GM19372 (cell line): Measurements from ENCODE around the gene PPP2R5B.

ENCODE experiments used
- ATAC-seq: cut with Tn5 transposase; IDR thresholded peaks from one replicate; pipeline ENCODE4 v1.9.1; 2021; ENCODE audit warnings: mild to moderate bottlenecking, low read depth, moderate library complexity; ENCODE audit not compliant: unreplicated experiment

PPP2R5B gene

DNA sequence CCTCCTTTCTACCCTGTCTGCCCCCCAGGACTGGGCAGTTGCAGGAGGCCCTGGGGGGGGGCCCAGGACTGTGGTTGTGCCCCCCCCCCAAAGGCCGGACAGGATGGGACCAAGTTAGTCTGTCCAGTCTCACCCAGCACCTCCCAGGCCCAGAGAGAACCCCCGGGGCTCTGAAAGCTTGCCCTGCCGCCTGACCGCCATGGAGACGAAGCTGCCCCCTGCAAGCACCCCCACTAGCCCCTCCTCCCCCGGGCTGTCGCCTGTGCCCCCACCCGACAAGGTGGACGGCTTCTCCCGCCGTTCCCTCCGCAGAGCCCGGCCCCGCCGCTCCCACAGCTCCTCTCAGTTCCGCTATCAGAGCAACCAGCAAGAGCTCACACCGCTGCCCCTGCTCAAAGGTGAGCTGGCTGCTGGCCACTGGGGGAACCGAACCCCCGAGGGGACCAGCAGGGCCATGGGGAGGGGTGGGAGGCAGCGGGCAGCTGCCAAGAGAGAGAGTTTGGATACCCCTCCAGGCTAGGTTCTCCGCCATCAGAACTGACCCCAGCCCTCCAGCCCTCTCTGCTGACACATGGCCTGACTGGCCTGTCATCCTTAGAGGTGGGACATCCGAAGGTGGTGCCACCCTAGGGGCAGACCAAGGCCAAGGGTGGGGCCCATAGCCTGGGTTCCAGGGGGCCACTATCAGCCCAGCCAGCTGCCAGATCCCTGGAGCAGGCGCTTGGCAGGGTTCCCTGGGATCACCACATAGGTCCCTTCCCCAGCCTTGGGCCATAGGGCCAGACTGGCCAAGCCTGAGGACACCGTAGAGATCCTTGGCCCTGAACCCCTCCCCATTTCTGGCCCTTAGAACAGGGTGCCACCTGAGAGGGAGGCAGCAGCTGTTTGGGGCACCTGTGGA, 1.3 kb downstream of the PPP2R5B start:
- ATAC-seq = no peak

DNA sequence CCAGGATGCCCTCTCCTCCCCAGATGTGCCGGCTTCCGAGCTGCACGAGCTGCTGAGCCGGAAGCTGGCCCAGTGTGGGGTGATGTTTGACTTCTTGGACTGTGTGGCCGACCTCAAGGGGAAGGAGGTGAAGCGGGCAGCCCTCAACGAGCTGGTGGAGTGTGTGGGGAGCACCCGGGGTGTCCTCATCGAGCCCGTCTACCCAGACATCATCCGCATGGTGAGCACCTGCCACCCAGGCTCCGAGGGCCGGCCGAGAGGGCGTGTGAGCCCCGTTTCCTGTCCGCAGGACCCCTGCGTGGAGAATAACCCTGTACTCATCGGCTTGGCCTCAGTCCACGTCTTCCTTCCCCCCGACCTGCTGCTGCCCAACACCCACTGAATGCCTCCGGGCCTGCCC, 2.2 kb downstream of the PPP2R5B start:
- no peak for ATAC-seq

DNA sequence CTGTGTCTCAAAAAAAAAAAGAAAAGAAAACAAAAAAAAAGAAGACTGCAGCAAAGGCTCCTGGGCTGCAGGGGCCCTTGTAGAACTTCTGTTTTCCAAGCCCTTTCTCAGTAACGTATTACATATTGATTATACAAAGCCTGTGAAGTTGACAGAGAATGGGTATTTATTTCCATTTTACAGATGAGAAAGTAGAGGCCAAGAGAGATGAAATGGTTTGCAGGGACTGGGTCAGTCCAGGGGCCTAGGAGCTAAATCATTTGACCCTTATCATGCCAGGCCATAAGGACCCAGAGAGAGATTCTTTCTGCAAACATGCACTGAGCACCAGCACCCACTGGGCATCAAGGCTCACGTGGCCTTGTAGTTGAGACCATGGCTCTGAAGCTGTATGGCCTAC, 4.5 kb downstream of the PPP2R5B start:
- no peak for ATAC-seq

DNA sequence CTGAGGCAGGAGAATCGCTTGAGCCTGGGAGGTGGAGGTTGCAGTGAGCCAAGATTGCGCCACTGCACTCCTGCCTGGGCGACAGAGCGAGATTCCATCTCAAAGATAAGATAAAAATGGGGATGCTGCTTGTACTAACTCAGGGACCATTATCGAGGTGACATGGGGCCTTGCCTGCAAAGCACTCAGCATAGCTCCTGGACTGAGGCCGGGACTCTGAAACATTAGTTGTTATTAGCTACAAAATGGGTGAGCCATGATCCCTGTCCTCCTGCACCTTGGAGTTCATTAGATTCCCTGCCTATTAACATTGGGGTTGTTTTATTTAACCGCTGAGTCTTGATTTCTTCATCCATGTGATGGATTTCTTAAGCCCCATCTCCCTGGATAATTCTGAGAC, 5.1 kb downstream of the PPP2R5B start:
- no peak for ATAC-seq

DNA sequence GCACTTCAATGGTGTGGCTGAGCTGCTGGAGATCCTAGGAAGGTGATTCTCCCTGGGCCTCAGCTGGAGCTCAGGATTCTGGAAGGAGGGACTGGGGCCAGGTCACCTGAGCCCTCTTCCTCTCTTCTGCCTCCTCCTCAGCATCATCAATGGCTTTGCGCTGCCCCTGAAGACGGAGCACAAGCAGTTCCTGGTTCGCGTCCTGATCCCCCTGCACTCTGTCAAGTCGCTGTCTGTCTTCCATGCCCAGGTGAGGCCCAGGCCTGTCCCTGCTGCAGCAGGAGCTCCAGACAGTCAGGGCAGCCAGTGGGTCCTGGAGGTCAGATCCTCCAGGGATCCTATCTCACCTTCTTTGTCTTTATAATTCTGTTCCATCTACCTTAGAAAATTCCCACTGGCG, 5.9 kb downstream of the PPP2R5B start:
- no peak for ATAC-seq

DNA sequence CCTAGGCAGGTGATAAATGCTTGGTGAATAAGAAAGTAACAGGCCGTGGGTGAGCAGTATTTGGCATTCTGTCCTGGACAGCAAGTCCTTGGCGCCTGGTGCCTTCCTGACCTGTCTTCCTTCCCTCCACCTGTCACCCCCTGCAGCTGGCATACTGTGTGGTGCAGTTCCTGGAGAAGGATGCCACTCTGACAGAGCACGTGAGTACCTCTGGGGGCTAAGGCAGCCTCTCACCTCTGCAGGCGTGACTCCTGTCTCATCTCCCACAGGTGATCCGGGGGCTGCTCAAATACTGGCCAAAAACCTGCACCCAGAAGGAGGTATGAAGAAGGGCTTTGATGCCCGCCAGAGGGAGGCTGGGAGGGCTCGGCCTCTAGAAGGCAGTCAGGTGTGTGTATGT, 6.8 kb downstream of the PPP2R5B start:
- no peak for ATAC-seq

DNA sequence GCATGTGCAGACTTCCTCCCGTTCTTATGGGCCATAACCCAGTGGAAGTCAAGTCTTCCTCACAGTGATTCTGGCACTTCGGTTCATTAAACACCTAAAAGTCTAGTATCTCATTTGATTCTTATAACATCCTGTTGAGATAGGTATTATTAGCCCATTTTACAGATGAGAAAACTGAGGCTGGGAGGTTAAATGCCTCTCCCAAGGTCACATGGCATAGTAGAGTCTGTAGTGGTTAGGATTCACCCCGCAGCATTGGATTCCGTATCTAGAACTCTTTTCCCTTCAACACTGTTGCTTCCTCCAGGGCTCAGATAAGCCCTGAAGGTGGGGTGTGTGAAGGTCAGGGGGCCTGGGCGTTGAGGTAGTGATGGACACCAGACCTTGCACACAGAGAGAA, 7.8 kb downstream of the PPP2R5B start:
- no peak for ATAC-seq

DNA sequence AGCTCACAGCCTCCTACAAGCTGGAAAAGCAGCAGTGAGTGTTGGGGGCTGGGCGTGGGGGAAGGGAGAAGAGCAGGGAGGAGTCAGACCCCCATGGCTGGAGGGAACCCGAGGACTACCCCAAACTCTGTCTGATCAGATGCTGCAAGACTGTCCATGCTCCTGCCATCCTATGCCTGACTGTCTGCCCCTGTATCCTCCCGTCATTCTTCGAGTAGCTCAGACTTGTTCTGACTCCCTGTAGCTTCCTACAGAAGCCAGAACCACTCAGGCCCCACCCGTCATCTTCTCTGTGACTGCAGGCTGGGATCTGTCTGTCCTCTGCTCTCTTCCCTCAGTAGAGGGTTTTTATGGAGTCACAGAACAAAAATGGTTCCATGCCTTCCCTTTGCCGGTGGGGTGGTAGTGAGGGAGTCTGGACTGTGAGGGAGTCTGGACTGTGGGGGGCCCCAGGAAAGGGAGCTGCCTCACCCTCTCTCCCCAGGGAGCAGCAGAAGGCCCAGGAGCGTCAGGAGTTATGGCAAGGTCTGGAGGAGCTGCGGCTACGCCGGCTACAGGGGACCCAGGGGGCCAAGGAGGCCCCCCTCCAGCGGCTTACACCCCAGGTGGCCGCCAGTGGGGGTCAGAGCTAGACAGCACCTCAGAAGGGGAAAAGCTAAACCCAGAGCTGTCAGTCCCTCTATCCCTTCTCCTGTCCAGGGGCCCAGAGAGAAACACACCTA, 8.9 kb downstream of the PPP2R5B start:
- ATAC-seq = no peak

DNA sequence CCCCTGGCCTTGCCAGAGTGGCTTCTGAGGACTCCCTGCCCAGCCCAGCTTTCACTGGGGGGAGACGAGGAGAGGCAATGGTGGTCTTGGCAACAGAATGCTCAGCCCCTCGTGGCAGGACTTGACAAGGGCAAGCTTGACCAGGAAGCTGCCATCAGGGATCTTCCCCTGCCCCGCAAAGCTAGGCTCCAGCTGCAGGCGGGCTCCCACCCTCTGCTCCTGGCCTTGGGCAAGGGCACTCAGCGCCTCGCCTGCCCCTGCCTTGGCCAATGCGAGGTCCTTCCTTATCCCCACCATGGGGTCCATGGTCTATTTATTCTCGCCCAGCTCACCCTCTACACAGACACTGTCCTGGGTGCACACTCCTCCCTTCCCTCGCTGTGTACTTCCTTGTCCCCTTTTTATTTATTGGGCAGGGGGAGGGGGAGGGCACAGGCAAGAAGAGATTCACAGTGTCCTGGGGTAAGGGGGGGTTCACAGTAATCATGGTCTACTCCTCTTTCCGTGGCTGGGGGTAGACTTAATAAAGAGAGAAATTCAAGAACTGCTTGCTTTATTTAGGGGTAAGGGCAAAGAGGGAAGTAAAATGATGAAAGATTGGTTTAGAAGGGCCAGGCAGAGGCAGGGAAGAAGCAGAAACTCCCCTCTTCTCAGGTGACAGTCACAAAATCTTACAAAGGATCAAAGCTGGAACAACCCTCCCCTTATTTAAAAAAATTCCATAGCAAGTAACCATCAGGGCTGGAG, 9.6 kb downstream of the PPP2R5B start:
- ATAC-seq = no peak

DNA sequence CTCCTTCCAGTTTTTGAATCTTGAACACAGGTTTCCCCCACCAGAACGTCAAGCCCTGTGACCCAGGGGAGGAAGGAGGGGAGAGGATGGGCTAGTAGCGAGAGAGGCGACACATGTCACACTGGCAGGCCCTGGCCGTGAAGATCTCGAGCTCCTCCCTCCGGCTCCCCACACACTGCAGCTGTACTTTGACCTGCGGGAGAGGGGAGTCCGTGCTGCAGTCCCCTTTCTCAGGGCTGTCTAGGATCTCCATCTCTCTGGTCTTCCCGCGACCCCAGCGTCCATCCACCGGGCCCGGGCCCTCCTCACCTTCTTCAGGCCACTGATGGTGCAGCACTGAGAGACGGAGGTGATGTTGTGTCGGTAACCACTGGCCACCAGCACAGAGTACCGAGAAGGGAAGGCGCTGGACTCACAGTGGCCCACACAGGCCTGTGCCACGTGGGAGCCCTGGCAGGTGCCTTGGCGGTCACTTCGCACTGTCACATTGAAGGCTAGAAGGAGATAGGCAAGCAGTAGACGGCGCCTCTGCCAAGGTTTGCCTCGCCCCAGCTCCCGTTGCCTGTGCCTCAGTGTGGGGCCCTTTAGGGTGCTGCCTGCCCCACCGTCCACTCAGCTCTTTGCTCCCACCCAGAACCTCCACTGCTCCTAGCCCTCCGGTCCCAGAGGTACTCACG, 10.3 kb downstream of the PPP2R5B start:
- no peak for ATAC-seq

DNA sequence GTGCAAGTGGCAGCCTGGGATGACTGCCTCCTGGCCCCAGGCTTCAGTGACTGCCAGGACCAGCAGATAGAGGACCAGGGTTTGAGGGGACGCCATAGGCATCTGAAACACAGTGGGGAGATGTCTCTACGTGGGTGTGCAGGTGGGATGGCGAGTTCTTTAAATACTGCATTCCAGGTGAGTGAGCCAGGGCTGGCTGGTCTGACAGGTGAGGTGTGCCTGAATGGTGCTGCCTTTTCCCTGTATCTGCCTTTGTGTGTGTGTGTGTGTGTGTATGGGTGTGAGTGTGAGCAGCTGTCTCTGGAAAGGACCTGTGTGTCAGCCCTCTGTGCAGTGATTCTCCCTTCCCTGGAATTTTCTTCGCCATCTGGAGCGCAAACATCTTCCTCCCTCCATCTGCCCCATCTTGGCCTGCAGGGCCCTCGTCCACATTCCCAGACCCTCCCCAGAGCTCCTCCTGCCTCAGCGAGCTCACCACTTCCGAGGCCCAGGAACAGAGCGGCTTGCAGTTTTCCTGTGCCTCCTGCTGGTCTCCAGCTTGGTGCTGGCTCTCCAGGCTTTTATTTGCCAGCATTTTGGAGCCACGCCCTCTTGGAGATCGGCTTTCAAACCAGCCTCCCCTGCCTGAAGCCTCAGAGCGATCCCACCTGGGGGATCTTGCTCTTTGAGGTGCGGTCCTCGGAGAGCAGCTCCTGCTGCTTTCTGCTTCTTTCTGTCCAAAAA, 11.0 kb downstream of the PPP2R5B start, which contains the start of gene GPHA2:
GPHA2 (minus strand) TSS at position 535 of the 723 bp plus-strand sequence; CDS start at position 102, 433 bp downstream.
- no peak for ATAC-seq

DNA sequence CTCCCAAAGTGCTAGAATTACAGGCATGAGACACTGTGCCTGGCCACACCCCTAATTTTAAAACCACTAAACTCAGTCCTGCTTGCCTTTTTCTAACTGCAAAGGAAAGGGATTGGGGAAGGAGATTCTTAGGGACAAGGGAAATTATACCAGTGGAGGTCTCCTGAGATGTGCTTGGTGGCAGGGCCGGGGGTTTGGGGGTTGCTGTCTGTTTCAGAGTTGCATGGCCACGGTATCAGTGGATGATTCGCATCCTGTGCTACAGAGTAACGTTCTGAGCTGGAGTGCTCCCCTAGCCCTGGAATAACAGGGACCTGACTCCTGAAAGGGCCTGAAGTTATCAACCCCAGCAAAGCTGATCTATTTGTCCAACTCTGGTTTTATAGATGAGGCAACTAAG, 12.1 kb downstream of the PPP2R5B start:
- no peak for ATAC-seq

DNA sequence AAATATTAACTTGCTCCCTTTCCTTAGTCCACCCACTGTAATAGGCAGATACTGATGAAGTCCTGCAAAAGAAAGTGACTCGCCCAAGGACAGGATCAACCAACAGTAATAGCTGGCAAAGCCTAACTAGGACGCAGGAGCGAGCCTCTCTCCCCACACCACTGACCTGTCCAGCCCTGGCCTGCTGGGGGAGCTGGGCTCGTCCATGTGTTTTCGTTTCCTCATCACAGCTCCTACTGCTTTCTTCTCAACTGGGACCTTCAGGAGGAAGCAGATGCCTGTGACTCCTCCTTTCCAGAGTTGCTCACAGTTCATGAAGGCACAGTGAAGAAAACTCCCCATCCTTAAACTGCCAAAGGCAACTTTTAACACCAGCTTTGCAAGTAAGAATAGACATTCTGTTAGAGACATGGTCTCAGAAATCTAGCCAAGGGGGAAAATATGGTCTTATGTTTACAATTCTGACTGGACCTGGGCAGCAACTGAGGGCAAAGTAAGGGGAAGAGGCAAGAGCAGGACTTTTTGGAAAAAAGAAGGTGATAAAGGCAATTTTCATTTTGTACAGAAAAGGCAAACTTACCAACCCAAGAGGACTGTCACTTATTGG, 22.8 kb downstream of the PPP2R5B start:
- no peak for ATAC-seq

DNA sequence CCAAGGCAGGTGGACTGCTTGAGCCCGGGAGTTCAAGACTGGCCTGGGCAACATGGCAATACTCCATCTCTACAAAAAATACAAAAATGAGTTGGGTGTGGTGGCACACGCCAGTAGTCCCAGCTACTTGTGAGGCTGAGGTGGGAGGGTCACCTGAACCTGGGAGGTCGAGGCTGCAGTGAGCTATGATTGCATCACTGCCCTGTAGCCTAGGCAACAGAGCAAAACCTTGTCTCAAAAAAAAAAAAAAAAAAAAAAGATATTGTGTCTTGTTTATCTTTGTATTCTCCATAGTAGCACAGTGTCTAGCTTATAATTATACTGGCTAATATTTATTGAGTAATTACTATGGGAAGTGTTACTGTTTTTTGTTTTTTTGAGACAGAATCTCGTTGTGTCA, 27.0 kb downstream of the PPP2R5B start:
- ATAC-seq = no peak

DNA sequence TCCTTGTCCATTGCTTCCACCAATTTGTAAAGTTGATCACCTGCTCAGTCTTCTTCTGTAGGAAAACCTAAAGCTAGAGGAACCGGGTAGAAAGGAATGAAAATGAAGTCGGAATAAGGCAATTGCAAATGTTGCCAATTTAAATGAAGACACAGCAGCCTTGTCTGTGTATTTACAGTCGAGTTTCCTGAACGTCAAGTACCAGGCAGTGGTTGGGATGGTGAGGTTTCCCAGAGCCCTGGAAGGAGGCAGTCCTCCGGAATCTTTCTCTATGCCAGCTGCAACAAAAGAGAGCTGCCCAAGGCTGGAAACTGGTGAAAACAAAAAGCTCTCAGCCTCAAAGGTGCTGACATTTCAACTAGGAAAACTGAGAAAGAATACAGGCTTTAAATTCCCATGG, 29.7 kb downstream of the PPP2R5B start:
- no peak for ATAC-seq

DNA sequence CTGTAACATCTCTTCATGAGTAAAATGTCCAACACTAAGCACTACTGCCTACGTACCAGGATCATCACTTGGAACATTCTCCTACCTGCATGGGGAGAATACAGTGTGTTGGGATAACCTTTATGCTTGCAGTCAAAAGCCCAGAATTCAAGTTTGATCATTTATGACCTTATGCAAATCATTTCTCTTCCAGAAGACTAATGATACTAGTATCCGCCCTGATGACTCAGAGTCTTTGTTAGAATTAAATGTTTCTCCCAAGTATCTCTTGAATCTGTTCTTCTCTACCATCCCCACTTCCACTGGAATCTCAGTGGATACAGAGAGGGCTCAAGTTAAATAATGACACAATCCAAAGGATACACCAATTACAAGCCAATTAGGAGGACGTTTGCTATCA, 35.0 kb downstream of the PPP2R5B start:
- no peak for ATAC-seq

DNA sequence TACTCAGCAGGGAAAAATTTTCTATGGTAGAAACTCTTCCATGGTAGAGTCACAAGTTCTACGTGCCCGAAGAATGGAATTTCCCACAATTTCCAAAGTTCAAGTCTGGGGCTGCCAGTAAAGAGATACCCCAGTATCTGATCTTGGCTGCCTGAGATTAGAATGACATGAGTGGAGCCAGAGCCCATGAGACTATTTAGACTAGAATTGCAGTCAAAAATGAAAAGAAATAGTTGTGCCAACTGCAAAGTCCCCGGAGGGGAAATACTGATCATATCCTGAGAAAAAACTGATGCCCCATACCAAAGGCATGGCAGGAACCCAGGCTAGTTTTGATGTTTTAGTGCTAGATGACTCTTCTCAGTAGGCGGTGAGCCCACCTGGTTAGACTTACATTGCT, 36.2 kb downstream of the PPP2R5B start:
- ATAC-seq = no peak

DNA sequence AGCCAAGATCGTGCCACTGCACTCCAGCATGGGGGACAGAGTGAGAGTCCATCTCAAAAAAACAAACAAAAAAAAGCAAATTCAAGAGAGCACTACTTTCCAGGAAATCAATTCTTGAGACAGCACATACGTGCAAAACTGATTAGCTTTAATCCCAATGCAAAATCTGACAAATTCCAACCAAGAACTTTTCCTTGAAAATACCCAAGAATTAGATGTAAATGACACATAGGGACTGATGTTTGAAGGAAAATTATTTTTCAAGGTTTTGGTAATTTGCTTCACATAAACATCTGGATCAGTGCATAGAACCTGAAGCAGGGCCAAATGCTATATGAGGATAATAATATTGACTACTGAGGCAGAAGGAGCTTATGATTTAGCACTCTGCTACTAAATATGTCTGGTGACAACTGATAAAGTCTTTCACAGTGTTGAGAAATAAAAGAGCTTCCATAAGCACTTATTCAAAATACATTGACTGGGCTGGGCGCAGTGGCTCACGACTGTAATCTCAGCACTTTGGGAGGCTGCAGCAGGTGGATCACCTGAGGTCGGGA, 38.7 kb downstream of the PPP2R5B start:
- ATAC-seq = no peak

DNA sequence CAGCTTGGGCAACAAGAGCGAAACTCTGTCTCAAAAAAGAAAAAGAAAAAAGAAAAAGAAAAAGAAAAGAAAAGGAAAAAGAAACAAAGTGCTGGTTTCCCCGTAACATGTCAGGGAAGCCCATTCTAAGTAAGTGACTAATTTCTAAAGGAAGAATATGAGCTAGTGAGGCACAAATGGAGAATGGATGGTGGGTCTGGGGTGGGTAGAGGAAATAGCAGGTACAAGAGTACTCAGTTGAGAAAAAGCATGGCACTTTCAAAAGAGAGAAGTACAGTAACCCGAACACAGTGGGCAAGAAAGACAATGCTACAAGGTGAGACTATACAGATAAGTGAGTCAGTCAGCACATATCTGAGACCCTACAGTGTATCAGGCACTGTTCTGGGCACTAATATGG, 42.9 kb downstream of the PPP2R5B start:
- no peak for ATAC-seq
